Thyroid gland (tissue), 4 donors: ENCODE measurements around the gene RIPOR2. TPM values are rescaled to one million over a fixed set of nuclear protein-coding genes. Genes with fewer than 3 reads are reported as not detected.

ENCODE experiments used
- DNase-seq, 2 donors: peaks; one replicate each; pipeline ENCODE4 v3.0.0-alpha.2; 2019
- H3K27ac ChIP-seq, 3 donors: fragments of 200-600 bp; sonication (generic); 1 replicate in 2 of 3; 2 replicates in 1 of 3; pipeline ENCODE4 v1.5.1; 2016 to 2019; ENCODE audit warnings: mild to moderate bottlenecking in 1 of 3, moderate library complexity in 1 of 3
- H3K27me3 ChIP-seq: fragments of 200-600 bp; sonication (generic); one replicate; pipeline ENCODE4 v1.5.1; 2019
- H3K36me3 ChIP-seq, 2 donors: fragments of 200-600 bp; sonication (generic); one replicate each; pipeline ENCODE4 v1.5.1; 2016 to 2019
- H3K4me1 ChIP-seq, 2 donors: fragments of 200-600 bp; sonication (generic); one replicate each; pipeline ENCODE4 v1.5.1; 2017 to 2019
- H3K4me3 ChIP-seq, 3 donors: fragments of 200-600 bp; sonication (generic); replicated peaks in 1 of 3; 1 replicate in 2 of 3; 2 replicates in 1 of 3; pipeline ENCODE4 v1.5.1; 2016; ENCODE audit warnings: mild to moderate bottlenecking in 1 of 3
- H3K9me3 ChIP-seq: fragments of 200-600 bp; sonication (generic); one replicate; pipeline ENCODE4 v1.5.1; 2017
- CTCF ChIP-seq, 6 experiments: fragments of 200-600 bp in 3 of 6; fragments of 450-650 bp in 3 of 6; sonication (generic) in 3 of 6; IDR thresholded peaks; one replicate each; pipeline ENCODE4 v1.5.1; 2016 to 2019; ENCODE audit warnings: antibody characterized with exemption in 6 of 6, mild to moderate bottlenecking in 2 of 6, inconsistent platforms in 1 of 6, moderate library complexity in 1 of 6
- POLR2A ChIP-seq, 2 donors: fragments of 450-650 bp; IDR thresholded peaks; one replicate each; pipeline ENCODE4 v1.6.1; 2017; ENCODE audit warnings: antibody characterized with exemption in 2 of 2, mild to moderate bottlenecking in 2 of 2, moderate library complexity in 1 of 2
- WGBS, 2 donors: methylation state at CpG; one replicate each; pipeline ENCODE4 v1.1.5; 2017; 5-methylcytosine and 5-hydroxymethylcytosine counted together
- intact Hi-C: fragments of 100-400 bp; cut with DNase I; formaldehyde crosslinking; loops from one replicate; pipeline ENCODE4 v1.15.1; 2023
- total RNA-seq, 4 donors: library from RNA; depleted of rRNA; stranded (reverse); fragments of >200 nt; gene quantifications; one replicate each; pipeline ENCODE4 v1.2.3, GENCODE V29; 2016

Gene RIPOR2
- total RNA-seq, 4 donors from 2014 or later = 3.1 to 13.0 (median 8.4) TPM

- TF ChIP-seq POLR2A (IDR thresholded peaks at IDR 0.05) (no peak), CTCF (IDR thresholded peaks at IDR 0.05) (no peak)
- peak overlapping the region in 2 of 3 donors; percentile 25 to 68 for H3K27ac ChIP-seq
- WGBS, 2 donors = 69 to 71% methylated on average over 20 of the region's 20 CpGs
These were observed 26.2 kb downstream of the RIPOR2 start for GRCh38 chr6:24909241-24910216.

DNA sequence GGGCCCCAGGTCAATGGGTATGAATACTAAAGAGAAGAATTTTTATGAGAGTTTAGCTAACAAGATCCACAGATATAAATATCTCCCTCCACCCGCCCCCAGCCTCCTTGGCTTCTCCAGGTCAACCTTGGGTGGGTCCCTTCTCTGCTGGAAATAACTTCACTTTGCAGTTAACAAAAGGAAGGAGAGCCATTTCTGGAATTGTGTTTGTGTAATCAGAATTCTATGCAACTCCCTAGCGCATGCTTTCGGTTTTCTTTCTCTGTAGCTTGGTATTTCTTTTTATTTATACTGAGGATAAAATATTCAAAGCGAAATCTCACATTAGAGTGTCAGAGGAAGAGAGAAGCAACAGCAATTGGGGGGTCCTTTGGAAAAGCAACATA is 27.1 kb downstream of the RIPOR2 start:
- 64 to 74% methylated on average over 4 of the region's 4 CpGs for WGBS, 2 donors
- no peaks in the 10 kb centered on the region for H3K27me3 ChIP-seq
- no peak for TF ChIP-seq CTCF (IDR thresholded peaks at IDR 0.05)
- TF ChIP-seq POLR2A (IDR thresholded peaks at IDR 0.05) = no peak
- DNase-seq = no peak
- H3K36me3 ChIP-seq = no peaks in the 10 kb centered on the region
- peak overlapping the region in 1 of 3 donors; percentile 22 for H3K27ac ChIP-seq
- peaks cover 14 to 21% of the 10 kb centered on the region in 2 donors for H3K4me1 ChIP-seq
- H3K9me3 ChIP-seq = no peaks in the 10 kb centered on the region
- intact Hi-C loops = no loop called here
- no peak overlapping the region for H3K4me3 ChIP-seq

More at GRCh38 chr6:24909241-24910216, 26.2 kb downstream of the RIPOR2 start:
- Histone ChIP-seq H3K36me3 (no peaks in the 10 kb centered on the region), H3K4me3 (peak overlapping the region in 1 of 3 donors; percentile 1), H3K9me3 (no peaks in the 10 kb centered on the region), H3K4me1 (peaks cover 14 to 21% of the 10 kb centered on the region in 2 donors), H3K27me3 (no peaks in the 10 kb centered on the region)
- intact Hi-C loops = no loop called here
- no peak for DNase-seq

DNA sequence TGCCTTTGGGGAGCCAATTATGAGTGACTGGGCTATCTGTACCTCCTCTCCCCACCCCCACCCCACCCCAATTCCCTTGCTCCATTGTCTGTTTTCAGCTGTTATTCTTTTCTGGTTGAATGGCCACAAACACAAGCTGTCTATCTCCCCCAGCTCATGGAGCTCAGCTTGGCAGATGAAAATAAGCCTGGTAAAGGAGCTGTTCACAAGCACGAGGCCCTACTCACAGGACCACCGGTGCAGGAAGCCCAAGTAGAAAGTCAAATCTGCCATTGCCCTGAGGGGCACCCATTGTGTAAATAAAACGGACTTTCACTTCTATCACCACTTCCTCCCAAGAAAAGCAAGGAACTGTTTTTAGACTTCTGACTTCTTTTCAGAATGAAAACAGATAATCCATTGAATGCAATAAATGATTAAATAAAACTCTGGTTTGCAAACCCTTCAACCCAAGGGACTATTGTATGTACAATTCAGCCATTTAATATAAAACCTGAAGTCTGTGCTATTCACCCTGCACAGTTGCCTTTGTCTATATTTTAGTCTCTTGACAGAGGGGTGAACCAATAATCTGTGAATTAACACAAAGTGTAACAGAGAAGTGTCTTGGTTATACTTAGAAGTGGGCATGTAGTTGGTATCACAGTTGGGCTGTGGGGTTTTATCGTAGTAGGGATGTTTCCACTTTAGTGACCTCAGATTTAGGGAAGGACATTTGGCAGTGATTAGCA is 27.7 kb downstream of the RIPOR2 start:
- DNase-seq = no peak
- intact Hi-C loops = no loop called here
- Histone ChIP-seq H3K27ac (no peak overlapping the region), H3K4me1 (peaks cover 14 to 21% of the 10 kb centered on the region in 2 donors), H3K4me3 (no peak overlapping the region), H3K36me3 (no peaks in the 10 kb centered on the region), H3K9me3 (no peaks in the 10 kb centered on the region), H3K27me3 (no peaks in the 10 kb centered on the region)
- TF ChIP-seq CTCF (IDR thresholded peaks at IDR 0.05) = no peak
- WGBS, 2 donors = 24 to 30% methylated on average over 4 of the region's 4 CpGs

- no peak for DNase-seq
- TF ChIP-seq POLR2A (IDR thresholded peaks at IDR 0.05) (no peak), CTCF (IDR thresholded peaks at IDR 0.05) (no peak)
- Histone ChIP-seq H3K9me3 (no peaks in the 10 kb centered on the region), H3K27ac (no peak overlapping the region), H3K4me3 (no peak overlapping the region), H3K36me3 (no peaks in the 10 kb centered on the region), H3K27me3 (no peaks in the 10 kb centered on the region), H3K4me1 (peaks cover 6 to 12% of the 10 kb centered on the region in 2 donors)
- intact Hi-C loops = no loop called here
These were observed 29.4 kb downstream of the RIPOR2 start for GRCh38 chr6:24906314-24906713.
